ENCODE measurements around the gene UXT. TPM values are rescaled to one million over a fixed set of nuclear protein-coding genes. Genes with fewer than 3 reads are reported as not detected.

The UXT gene
- polyA plus RNA-seq, 1 donor (not counting 4 experiments of a cell fraction or from before 2014, with no cell fraction given), result 87.4 TPM

GRCh38 chrX:47613082-47613481, 45.9 kb downstream of the UXT start:
- Histone ChIP-seq H3K79me2 (ENCODE audit: control insufficient read depth, insufficient read depth, low read length) (no peaks in the 10 kb centered on the region), H4K20me1 (ENCODE audit: control insufficient read depth, extremely low read depth, insufficient read depth, low read length) (no peaks in the 10 kb centered on the region), H3K9ac (ENCODE audit: control insufficient read depth, extremely low read depth, insufficient read depth, low read length) (no peak overlapping the region), H3K4me2 (ENCODE audit: control insufficient read depth, extremely low read depth, insufficient read depth, low read depth, low read length) (no peak overlapping the region), H3K27ac (ENCODE audit: control insufficient read depth, insufficient read depth, low read length) (no peak overlapping the region), H2AFZ (ENCODE audit: control insufficient read depth, low read length) (no peak overlapping the region), H3K9me1 (ENCODE audit: control insufficient read depth, extremely low read depth, insufficient read depth, low read length) (no peaks in the 10 kb centered on the region), H3K9me3 (ENCODE audit: control insufficient read depth, low read depth, low read length) (no peaks in the 10 kb centered on the region), H3K36me3 (ENCODE audit: control insufficient read depth in 2 of 2, extremely low read depth in 1 of 2, insufficient read depth in 2 of 2, low read length in 2 of 2) (no peaks in the 10 kb centered on the region), H3K27me3 (ENCODE audit: control insufficient read depth, extremely low read depth, insufficient read depth, low read length) (no peaks in the 10 kb centered on the region), H3K4me1 (ENCODE audit: control insufficient read depth, extremely low read depth, insufficient read depth, low read length) (no peaks in the 10 kb centered on the region), H3K4me3 (ENCODE audit: control insufficient read depth in 2 of 3, extremely low read depth in 1 of 3, insufficient read depth in 2 of 3, low read depth in 1 of 3, low read length in 3 of 3) (no peak overlapping the region)
- no peak for DNase-seq (ENCODE audit: low read depth, low spot score)
- dilution Hi-C loops (cut with MboI; ENCODE audit: extremely low pct_ligation_motif_present, low sequenced_read_pairs), result no loop called here
- TF ChIP-seq, protein P1, sequence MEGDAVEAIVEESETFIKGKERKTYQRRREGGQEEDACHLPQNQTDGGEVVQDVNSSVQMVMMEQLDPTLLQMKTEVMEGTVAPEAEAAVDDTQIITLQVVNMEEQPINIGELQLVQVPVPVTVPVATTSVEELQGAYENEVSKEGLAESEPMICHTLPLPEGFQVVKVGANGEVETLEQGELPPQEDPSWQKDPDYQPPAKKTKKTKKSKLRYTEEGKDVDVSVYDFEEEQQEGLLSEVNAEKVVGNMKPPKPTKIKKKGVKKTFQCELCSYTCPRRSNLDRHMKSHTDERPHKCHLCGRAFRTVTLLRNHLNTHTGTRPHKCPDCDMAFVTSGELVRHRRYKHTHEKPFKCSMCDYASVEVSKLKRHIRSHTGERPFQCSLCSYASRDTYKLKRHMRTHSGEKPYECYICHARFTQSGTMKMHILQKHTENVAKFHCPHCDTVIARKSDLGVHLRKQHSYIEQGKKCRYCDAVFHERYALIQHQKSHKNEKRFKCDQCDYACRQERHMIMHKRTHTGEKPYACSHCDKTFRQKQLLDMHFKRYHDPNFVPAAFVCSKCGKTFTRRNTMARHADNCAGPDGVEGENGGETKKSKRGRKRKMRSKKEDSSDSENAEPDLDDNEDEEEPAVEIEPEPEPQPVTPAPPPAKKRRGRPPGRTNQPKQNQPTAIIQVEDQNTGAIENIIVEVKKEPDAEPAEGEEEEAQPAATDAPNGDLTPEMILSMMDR (optimal IDR thresholded peaks at IDR 0.05 in 1 of 3, IDR thresholded peaks at IDR 0.05 in 1 of 3, conservative IDR thresholded peaks at IDR 0.05 in 1 of 3; ENCODE audit: extremely low read depth in 1 of 3, insufficient read depth in 2 of 3, low read length in 3 of 3), result no peak
- no peak for TF ChIP-seq EZH2 (IDR thresholded peaks at IDR 0.05; ENCODE audit: low read length)
- no peak for FAIRE-seq

DNA sequence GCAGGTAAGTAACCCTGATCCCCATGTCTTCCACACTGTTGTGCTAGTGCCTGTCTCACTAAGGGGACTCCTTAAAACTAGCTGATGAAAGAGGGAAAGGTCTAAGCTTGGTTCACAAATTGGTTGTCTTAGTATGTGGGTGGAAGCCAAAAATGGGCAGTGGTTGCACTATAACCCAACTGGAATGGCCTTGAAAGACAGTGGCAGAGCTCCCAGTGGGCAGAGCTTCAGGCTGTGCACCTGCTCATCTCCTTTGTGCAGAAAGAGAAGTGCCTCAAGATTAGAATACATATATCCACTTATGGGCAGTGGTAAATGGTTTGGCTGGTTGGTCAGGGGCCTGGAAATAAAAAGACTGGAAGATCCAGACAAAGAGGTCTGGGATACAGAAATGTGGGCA, 46.6 kb downstream of the UXT start:
- no peaks in the 10 kb centered on the region for H3K36me3 ChIP-seq (ENCODE audit: control insufficient read depth in 2 of 2, extremely low read depth in 1 of 2, insufficient read depth in 2 of 2, low read length in 2 of 2)
- dilution Hi-C loops (cut with MboI; ENCODE audit: extremely low pct_ligation_motif_present, low sequenced_read_pairs), result no loop called here
- H3K27ac ChIP-seq (ENCODE audit: control insufficient read depth, insufficient read depth, low read length), result no peak overlapping the region
- FAIRE-seq (no peak), DNase-seq (ENCODE audit: low read depth, low spot score) (no peak)
- H3K4me1 ChIP-seq (ENCODE audit: control insufficient read depth, extremely low read depth, insufficient read depth, low read length), result no peaks in the 10 kb centered on the region
- no peak overlapping the region for H3K4me3 ChIP-seq (ENCODE audit: control insufficient read depth in 2 of 3, extremely low read depth in 1 of 3, insufficient read depth in 2 of 3, low read depth in 1 of 3, low read length in 3 of 3)
- H3K27me3 ChIP-seq (ENCODE audit: control insufficient read depth, extremely low read depth, insufficient read depth, low read length), result no peaks in the 10 kb centered on the region
- H3K79me2 ChIP-seq (ENCODE audit: control insufficient read depth, insufficient read depth, low read length), result no peaks in the 10 kb centered on the region
- no peak overlapping the region for H3K9ac ChIP-seq (ENCODE audit: control insufficient read depth, extremely low read depth, insufficient read depth, low read length)
- H3K4me2 ChIP-seq (ENCODE audit: control insufficient read depth, extremely low read depth, insufficient read depth, low read depth, low read length), result no peak overlapping the region
- no peaks in the 10 kb centered on the region for H4K20me1 ChIP-seq (ENCODE audit: control insufficient read depth, extremely low read depth, insufficient read depth, low read length)
- H3K9me1 ChIP-seq (ENCODE audit: control insufficient read depth, extremely low read depth, insufficient read depth, low read length), result no peaks in the 10 kb centered on the region
- TF ChIP-seq EZH2 (IDR thresholded peaks at IDR 0.05; ENCODE audit: low read length), result no peak
- TF ChIP-seq, protein P1 (optimal IDR thresholded peaks at IDR 0.05 in 1 of 3, IDR thresholded peaks at IDR 0.05 in 1 of 3, conservative IDR thresholded peaks at IDR 0.05 in 1 of 3; ENCODE audit: extremely low read depth in 1 of 3, insufficient read depth in 2 of 3, low read length in 3 of 3), result no peak
- H3K9me3 ChIP-seq (ENCODE audit: control insufficient read depth, low read depth, low read length), result no peaks in the 10 kb centered on the region
- H2AFZ ChIP-seq (ENCODE audit: control insufficient read depth, low read length), result no peak overlapping the region
